HCEC 1CT (cell line): ENCODE measurements around the gene MCM5.
"Not testable (repeated sequence)": the region's sequence is repeated elsewhere in the genome, so short reads cannot be mapped to it uniquely, and the experiment has no call there.

ENCODE experiments used
- DNase-seq: peaks from one replicate; pipeline ENCODE4 v3.0.0-alpha.2; 2017

The MCM5 gene

DNA sequence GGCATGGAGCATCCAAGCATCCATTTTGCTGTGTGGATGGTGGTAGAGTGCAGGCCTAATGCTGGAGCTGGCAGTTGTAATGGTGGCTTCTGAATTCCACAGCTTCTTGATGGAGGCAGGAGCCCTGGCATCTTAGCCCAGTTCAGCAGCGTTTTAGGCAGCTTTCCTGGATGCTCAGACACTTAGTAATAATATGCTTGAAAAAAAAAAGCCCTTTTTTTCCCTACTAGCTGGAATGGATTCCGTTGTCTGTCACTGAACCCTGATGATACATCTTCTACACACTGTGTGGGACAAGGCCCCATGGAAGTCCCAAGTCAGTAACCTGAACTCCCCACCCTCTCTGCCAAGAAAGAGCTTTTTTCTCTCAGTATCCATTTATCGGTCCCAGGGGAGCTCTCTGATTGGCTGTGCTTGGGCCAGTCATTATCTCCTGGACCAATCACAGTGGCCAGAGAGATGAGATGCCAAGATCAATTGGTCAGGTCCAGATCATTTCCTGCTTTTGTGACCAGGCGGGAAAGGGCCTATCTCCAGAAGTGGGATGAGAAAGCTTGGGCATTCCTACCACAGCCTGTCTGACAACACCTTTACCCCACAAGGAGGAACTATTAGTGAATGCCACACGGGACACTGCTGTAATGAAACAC lies 34.2 kb downstream of the MCM5 start:
- DNase-seq: no peak

DNA sequence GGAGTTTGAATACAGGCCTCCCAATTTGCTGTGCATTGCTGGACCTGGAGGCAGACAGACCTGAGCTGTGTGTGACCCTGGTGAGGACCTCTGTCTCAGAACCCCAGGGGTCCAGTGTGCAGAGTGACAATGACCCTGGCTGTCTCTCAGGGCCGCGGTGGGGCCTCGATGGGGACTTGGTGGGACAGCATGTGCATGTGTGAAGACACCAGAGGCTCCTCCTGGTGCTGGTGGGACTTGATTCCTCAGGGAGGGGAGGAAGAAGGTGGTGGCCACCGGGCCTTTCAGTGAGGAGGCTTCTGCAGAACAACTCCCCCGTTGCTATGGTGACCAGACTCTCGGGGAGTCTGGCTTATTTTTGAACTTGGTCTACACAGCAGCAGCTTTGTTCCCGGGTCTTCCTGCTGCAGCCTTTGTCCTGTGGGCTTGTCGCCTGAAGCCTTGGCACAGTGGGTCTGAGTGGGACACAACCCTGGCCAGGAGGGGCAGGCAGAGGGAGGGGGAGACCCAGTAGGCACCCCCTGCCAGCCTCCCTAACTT lies 35.3 kb downstream of the MCM5 start:
- DNase-seq: no peak

DNA sequence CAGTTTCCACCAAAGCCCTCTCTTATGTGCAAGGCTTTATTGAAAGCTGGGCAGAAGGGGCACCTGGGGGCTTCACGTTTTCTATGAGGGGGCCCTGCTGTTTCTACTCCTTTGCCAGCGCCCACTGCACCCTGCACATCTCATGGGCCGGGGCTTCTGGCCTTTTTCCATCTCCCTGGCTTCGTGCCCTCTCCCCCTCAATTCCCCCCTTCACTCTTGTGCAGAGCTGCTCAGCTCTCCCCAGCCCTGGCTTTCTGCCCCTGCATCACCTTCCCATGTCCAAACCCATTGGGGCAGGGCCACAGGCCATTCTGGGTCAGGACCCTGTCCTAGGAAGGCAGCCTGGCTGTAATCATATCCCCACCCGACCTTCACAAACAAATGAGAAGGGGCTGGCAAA lies 36.5 kb downstream of the MCM5 start:
- DNase-seq: no peak

DNA sequence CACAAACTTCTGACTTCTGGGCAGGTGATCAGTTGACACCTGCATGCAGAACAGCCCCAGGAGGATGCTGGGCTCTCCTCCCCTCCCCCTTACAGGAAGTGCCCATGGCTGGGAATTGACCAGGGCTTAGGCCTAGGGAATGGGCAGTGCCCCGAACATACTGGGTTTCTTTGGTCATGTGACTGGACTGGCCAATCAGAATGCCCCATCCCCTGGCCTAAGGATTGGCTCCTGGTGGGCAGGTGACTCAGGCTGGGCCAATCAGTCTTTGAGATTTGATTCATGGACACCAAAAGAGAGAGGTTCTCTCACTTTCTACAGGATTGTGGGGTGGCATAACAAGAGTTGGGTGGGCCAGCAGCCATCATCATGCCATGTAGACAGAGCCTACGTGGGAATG lies 37.1 kb downstream of the MCM5 start:
- DNase-seq: no peak

DNA sequence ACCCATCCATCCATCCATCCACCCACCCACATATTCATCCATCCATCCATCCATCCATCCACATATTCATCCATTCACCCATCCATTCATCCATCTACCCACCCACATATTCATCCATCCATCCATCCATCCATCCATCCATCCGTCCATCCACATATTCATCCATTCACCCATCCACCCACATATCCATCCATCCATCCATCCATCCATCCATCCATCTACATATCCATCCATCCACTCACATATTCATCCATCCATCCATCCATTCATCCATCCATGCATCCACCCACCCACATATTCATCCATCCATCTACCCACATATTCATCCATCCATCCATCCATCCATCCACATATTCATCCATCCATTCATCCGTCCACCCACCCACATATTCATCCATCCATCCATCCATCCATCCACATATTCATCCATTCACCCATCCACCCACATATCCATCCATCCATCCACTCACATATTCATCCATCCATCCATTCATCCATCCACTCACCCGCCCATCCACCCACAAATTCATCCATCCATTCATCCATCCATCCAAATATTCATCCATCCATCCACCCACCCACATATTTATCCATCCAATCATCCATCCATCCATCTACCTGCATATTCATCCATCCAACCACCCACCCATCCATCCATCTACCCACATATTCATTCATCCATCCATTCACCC lies 38.9 kb downstream of the MCM5 start:
- DNase-seq: not testable (repeated sequence)

DNA sequence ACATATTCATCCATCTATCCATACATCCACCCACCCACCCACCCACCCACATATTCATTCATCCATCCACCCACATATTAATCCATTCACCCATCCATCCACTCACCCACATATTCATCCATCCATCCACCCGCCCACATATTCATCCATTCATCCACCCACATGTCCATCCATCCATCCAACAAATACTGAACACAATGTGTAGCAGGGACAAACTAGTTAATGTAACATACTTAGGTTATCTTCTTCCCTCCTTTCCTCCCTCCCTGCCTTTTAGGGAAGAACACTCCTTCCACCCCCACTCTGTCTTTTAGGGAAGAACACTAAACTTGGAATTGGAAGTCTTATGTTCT lies 39.4 kb downstream of the MCM5 start:
- DNase-seq: no peak

DNA sequence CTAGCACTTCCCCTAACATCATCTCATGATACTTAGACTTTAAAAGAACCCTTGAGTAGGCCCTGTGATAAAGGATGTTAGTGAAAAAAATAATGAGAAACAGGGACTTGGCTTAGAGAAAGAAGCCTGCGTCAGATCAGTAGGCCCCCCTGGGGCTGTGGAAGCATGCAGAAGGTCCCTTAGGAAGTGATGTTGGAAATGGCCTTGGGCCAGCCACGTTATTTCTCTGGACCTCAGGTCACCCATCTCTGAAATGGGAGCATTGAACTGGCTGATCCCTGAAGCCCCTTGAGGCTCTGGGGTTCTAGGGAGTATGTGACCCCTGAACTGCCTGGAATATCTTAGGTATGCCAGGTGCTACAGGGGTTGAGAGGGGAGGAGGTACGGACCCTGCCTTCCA lies 40.2 kb downstream of the MCM5 start:
- DNase-seq: no peak

DNA sequence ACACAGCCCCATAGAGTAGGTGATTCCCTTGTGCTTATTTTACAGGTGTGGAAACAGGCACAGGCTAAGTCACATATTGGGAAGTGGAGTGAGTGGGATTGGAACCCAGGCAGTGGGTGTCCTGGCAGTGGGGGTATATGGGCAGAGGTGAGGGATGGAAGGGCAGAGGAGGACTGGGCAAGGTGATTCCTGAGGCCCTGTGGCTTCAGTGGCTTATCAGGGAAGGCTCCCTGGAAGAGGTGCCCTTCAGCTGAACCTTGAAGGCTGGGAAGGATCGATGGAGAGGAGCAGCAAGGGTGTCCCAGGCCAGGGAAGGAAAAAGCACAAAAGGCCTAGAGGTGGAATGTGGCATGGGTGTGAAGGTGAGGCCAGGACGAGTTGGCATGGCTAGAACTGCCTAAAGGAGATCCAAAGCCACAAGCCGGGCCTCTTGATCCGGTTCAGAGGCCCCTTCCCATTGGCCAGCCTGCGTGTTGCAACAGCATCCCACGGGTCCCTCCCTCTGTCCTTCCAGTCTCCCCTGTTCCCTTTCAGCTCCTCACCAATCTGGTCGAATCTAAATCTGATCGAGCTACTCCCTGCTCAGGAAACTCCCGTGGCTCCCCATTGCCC lies 41.7 kb downstream of the MCM5 start:
- DNase-seq: no peak

DNA sequence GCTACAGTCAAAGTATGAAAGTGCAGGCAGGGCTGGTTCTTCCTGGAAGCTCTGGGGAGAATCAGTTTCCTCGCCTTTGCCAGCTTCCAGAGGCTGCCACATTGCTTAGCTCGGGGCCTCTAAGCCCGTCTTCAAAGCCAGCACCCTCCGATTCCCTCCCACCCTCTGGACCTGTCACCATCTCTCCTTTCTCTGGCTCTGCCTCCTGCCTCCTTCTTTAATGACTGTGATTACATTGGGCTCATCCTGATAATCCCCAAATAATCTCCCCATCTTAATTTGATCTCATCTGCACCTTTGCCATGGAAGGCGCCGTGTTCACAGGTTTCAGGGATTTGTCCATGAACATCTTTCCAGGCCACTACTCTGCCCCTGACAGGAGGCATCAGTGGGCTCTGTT lies 42.5 kb downstream of the MCM5 start:
- DNase-seq: no peak

DNA sequence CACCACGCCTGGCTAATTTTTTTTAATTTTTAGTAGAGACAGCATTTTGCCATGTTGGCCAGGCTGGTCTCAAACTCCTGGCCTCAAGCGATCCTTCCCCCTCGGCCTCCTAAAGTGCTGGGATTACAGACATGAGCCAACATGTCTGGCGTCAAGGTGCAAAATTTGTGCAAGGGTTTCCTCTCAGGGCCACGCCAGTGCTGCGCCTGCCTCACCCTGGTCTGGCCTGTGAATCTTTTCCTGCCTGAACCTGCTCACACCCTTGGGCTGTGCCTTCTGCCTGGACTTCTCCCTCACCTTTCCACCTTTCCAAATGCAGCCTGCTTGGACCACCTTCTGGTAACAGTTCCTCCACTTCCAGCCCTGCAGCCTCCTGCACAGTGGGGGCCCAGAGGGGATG lies 43.4 kb downstream of the MCM5 start:
- DNase-seq: no peak

DNA sequence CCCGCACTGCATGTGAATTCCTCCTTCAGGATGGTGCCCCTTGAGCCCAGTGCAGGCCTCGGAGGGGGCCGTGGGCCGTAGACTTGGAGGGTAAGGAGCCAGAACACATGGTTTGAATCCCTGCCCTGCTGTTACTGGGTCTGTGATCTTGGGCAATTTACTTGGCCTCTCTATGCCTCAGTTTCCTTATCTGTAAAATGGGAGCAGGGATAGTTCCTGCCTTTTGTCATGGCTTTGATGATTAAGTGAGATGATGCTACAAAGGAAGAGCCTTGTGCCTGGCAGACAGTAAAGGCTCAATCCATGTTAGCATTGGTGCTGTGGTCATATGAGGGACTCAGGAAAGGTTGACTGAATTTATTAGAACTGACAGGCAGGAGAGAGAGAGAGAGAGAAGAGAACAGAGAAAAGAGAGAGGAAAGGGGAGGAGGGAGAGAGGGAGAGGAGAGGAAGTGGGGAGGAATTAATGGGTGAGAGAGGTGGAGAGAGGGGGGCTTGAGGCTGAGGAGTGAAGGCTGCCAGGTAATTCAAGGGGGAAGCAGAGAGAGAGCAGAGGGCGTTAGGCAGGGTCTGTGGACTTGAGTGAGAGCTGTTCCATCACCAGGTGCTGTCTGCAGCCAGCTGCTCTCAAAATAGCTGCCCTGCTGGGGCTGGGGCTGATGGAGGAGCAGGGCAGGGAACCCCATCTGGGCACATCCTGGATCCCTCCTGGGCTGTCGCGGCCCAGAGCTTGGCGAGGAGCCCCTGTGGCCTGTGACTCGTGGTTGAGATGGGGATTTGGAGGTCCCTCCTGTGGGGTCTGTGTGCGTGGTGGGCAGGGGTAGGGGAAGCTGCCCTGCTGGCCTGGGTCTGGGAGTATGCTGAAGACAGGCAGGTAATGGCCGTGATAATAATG lies 44.1 kb downstream of the MCM5 start:
- no peak for DNase-seq

DNA sequence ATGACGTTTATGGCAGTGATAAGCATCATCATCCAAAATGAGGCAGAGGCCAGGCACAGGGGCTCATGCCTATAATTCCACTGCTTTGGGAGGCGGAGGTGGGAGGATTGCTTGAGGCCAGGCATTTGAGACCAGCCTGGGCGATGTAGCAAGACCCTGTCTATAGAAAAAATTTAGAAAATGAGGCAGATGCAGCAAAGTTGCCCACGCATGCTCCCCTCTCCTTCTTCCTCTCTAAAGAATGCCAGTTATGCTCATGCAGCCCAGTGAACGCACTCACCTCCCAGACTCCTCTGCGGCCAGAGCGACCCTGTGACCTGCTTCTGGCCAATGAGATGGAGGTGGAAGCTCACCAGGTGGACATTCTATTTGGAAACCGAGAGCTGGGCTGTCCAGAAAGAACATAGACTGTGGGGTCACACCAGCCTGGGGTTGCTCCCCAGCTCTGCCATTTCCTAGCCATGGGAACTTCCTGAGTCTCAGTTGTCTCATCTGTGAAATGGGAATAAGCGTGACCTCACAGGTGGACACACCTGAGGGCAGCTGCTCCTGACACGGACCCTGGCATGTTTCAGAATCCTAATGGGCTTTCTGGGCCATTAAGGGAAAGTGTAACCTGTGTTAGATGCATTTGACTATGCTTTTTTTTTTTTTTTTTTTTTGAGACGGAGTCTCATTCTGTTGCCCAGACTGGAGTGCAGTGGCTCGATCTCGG lies 44.9 kb downstream of the MCM5 start:
- no peak for DNase-seq

DNA sequence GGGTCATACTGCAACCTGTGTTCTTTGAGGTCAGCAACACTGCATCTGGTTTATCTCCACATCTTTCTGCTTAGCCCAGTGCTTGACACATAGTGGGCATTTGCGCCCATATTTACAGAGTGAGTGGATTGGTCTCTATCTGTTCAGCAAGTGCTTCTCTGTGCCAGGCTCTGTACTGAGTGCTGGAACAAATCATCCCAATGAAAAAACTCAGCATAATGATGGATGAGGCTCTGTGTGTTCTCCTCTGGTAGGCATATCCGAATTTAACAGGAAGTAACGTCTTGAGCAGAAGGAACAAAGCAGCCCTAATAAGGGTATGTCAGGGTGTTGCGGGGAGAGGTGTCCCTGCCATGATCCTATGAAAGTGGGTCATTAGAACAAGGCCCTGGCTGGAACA lies 46.0 kb downstream of the MCM5 start:
- no peak for DNase-seq

DNA sequence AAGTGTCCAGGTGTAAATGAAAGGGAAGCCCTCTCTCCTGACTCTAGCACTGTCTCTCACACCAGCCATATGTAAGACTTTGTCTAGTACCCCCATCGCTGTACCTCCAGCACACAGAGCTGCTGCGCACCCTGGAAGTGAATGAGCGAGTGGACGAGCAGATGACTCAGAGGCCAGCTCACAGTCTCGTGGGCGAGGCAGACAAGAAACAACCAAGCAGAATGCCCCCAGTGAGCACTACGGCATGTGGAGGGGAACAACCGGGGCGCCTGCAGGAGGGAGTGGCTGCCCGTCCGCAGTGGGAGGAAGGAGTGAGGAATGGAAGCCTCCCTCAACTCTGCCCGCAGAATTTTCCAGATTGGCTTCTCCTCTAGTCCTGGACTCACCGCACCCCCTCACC lies 46.4 kb downstream of the MCM5 start:
- peak; percentile 94 for DNase-seq

DNA sequence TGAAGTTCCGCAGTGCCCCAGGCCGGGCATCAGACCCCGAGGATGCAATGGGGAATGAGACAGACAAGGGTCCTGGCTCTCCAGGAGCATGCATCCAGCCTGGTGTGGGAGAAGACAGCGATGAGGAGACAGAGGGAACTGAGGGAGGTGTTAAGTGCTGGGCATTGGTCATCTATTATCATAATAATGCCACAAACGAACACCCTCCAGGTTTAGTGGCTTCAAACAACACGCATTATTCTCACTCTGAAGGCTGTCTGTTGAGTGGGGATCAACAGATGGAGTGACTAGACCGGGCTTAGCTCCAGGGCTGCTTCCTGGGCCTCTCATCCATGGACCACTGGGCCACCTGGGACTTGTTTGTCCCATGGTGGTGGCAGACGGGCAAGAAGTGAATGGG lies 48.6 kb downstream of the MCM5 start:
- no peak for DNase-seq

DNA sequence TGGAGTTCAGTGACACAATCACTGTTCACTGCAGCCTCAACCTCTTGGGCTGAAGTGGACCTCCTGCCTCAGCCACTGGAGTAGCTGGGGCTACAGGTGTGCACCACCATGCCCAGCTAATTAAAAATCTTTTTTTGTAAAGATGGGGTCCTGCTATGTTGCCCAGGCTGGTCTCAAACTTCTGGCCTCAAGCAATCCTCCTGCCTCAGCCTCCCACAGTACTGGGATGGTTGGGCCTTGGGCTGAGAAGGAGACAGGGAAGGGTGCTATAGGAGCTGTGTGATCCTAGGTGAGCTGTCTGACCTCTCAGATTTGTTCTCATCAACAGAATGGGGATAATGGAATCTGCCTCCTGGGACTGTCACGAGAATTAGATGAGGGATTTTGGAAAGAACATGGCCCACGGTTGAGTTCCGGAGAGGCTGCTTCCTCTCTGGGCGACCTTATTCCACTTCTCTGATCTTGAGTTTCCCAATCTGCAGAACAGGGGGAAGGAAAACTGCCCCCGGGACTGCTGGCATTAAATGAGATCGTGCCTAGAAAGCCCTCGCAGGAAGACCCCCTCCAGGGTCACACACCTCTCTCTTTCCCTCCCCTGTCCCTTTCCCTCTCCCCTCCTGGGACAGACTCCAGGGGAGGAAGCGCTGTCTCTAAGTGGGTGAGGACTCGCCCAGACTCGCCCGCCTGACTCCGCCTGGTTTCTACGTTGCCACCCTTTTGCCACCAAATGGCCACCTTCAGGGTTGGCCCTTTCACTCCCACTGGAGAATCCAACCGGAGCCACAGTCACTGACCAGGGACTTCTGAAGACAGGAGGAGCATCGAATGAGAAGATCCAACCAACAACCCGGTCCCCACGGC lies 50.1 kb downstream of the MCM5 start:
- no peak for DNase-seq

DNA sequence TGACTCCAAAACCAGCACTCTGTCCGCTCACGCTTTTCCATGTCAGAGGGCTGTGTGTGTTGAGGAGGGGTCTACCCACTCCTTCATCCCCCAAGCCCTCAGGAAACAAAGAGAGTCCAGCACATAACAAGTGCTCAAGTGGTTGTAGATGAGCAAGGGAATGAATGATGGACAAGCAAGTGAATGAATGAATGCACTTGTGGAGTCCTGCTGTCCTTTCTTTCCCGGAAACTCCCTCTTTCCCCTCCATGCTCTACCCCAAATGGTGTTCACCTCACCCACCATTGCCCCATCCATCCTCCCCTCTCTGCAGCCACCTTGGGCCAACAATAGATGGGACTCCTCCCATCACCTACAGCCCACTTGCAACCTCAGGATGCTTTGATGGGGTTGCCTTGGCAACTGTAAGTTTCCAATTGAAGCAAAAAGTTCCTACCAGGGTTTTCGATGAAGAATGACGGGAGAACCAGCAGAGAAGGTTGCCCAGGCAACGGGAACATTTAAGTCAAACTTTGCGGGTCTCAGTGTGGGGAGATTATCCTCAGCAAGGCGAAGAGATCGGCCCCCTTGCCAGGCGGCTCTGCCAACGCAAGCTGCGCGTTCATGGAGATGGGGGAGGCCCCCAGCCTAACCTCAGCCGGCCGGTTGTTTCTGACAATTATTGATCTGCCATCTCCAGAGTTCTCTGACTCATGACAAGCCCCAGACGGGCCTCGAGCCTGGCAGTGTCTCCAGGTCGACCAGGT lies 51.1 kb downstream of the MCM5 start:
- no peak for DNase-seq

DNA sequence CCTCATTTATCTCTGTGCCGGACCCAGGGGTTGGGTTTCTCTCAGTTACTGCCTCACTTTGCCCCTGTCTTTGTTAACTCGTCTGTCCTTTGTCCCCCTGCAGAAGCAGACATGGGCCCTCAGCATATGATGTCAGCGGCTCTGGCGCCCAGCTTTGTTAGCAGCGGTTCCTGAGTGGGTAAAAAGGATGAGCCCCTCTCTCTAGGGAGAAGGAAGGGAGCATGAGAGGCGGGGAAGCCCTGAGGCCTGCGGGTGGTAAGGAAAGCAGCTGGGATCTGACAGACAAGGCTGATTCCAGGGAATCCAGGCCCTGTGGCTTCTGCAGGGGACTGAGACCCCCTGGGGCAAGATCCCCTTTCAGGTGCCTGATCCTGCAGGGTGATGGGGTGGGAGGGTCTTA lies 51.7 kb downstream of the MCM5 start:
- DNase-seq: no peak

DNA sequence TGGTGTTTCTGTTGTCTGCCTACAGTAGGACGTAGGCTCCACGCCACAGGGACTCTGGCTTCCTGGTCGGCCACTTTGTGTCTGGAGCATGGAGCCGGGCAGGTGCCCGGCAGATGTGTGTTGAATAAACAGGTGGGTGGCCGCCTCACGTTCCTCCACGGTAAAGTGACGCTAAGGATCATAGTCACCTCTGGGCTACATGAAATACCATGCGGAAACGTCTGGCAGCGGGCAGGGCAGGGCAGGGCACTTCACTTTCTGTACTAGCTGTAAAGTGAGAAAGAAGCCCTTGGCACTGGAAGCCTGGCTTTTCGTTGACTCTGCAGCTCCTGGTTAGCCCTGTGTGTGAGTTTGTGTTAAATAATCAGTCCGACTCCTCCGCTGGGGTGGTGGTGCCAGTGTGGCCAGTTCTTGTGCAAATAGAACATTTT lies 52.4 kb downstream of the MCM5 start:
- DNase-seq: no peak

DNA sequence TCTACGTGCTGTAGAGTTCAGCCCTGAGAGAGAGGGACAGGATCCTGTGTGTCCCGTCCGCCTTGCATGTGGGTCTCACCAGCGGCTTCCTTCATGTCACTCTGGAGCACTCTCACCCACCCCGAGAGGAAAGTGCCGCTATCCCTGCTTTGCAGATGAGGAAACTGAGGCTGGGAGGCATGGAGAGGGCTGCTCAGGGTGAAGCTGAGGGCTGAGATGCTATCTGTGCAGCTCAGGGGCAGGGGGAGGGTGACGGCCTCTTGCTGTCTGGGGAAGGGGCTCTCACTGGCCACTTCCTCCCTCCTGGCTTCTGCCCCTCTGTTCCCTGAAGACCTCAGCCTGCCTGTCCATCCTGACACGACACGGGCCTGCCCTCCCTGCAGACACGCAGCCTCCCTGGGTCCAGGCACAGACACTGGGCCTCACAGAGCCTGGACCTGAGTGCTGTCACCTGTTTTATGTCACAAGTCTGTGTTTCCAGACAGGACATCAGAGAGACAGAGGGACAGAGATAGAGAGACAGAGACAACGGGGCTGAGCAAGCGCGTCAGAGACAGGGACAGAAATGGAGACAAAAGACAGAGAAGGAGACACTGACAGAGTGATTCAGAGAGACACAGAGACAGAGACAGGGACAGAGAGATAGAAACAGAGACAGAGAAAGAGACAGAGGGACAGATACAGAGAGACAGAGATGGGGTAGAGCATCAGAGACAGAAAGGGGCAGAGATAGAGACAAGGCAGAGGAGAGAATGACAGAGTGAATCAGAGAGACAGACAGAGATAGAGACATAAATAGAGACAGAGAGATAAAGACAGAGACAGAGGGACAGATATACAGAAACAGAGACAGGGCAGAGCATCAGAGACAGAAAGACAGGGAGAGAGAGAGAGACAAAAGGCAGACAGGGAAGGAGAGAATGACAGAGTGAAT lies 53.1 kb downstream of the MCM5 start:
- no peak for DNase-seq
